HCT116 (cell line): Measurements from ENCODE around the gene ERVFRD-1.

Experiments used
- MAX ChIP-seq: IDR thresholded peaks from 2 replicates; pipeline ENCODE4 v1.6.1; 2012
- POLR2A ChIP-seq: IDR thresholded peaks from 2 replicates; pipeline ENCODE4 v1.7.0; 2011; ENCODE audit warnings: borderline replicate concordance; ENCODE audit not compliant: insufficient read depth, insufficient read length; ENCODE audit errors: extremely low read depth
- SIN3A ChIP-seq: IDR thresholded peaks from 2 replicates; pipeline ENCODE4 v1.6.1; 2012; ENCODE audit warnings: low read depth
- TCF7L2 ChIP-seq: IDR thresholded peaks from 2 replicates; pipeline ENCODE4 v1.7.0; 2011; ENCODE audit warnings: borderline replicate concordance, inconsistent platforms; ENCODE audit not compliant: insufficient read depth, insufficient read length; ENCODE audit errors: extremely low read depth
- TF ChIP-seq, protein P1 (sequence below), 3 experiments: fragments of 200-600 bp in 1 of 3; sonication (generic) in 1 of 3; IDR thresholded peaks in 2 of 3; conservative IDR thresholded peaks in 1 of 3; 2 replicates each; pipeline ENCODE4 v1.5.1; 2012 to 2017; ENCODE audit warnings: low read depth in 2 of 3, low read length in 2 of 3, antibody characterized with exemption in 1 of 3, borderline replicate concordance in 1 of 3, control low read depth in 1 of 3, mild to moderate bottlenecking in 1 of 3, mixed read lengths in 1 of 3, mixed run types in 1 of 3, moderate library complexity in 1 of 3; ENCODE audit not compliant: insufficient read depth in 1 of 3
- TF ChIP-seq, protein P2 (sequence below): IDR thresholded peaks from 2 replicates; pipeline ENCODE4 v1.6.1; 2012; ENCODE audit warnings: low read depth
- TF ChIP-seq, protein P3 (sequence below): IDR thresholded peaks from 2 replicates; pipeline ENCODE4 v1.6.1; 2012

- TF ChIP-seq, protein P1, sequence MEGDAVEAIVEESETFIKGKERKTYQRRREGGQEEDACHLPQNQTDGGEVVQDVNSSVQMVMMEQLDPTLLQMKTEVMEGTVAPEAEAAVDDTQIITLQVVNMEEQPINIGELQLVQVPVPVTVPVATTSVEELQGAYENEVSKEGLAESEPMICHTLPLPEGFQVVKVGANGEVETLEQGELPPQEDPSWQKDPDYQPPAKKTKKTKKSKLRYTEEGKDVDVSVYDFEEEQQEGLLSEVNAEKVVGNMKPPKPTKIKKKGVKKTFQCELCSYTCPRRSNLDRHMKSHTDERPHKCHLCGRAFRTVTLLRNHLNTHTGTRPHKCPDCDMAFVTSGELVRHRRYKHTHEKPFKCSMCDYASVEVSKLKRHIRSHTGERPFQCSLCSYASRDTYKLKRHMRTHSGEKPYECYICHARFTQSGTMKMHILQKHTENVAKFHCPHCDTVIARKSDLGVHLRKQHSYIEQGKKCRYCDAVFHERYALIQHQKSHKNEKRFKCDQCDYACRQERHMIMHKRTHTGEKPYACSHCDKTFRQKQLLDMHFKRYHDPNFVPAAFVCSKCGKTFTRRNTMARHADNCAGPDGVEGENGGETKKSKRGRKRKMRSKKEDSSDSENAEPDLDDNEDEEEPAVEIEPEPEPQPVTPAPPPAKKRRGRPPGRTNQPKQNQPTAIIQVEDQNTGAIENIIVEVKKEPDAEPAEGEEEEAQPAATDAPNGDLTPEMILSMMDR (IDR thresholded peaks at IDR 0.05 in 2 of 3, conservative IDR thresholded peaks at IDR 0.05 in 1 of 3; ENCODE audit: borderline replicate concordance in 1 of 3, insufficient read depth in 1 of 3, low read depth in 2 of 3, low read length in 2 of 3): peak in 2 of 3 experiments; percentile 35 to 44; a peak in 4 of 6 replicates
- TF ChIP-seq POLR2A (no peak), TCF7L2 (no peak), SIN3A (no peak), MAX (no peak)
- TF ChIP-seq, protein P2, sequence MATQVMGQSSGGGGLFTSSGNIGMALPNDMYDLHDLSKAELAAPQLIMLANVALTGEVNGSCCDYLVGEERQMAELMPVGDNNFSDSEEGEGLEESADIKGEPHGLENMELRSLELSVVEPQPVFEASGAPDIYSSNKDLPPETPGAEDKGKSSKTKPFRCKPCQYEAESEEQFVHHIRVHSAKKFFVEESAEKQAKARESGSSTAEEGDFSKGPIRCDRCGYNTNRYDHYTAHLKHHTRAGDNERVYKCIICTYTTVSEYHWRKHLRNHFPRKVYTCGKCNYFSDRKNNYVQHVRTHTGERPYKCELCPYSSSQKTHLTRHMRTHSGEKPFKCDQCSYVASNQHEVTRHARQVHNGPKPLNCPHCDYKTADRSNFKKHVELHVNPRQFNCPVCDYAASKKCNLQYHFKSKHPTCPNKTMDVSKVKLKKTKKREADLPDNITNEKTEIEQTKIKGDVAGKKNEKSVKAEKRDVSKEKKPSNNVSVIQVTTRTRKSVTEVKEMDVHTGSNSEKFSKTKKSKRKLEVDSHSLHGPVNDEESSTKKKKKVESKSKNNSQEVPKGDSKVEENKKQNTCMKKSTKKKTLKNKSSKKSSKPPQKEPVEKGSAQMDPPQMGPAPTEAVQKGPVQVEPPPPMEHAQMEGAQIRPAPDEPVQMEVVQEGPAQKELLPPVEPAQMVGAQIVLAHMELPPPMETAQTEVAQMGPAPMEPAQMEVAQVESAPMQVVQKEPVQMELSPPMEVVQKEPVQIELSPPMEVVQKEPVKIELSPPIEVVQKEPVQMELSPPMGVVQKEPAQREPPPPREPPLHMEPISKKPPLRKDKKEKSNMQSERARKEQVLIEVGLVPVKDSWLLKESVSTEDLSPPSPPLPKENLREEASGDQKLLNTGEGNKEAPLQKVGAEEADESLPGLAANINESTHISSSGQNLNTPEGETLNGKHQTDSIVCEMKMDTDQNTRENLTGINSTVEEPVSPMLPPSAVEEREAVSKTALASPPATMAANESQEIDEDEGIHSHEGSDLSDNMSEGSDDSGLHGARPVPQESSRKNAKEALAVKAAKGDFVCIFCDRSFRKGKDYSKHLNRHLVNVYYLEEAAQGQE: no peak
- TF ChIP-seq, protein P3, sequence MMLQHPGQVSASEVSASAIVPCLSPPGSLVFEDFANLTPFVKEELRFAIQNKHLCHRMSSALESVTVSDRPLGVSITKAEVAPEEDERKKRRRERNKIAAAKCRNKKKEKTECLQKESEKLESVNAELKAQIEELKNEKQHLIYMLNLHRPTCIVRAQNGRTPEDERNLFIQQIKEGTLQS: no peak
Measured at GRCh38 chr6:11123978-11124377, 12.5 kb upstream of the ERVFRD-1 start.
